ENCODE measurements around the gene DLG2.

DNA sequence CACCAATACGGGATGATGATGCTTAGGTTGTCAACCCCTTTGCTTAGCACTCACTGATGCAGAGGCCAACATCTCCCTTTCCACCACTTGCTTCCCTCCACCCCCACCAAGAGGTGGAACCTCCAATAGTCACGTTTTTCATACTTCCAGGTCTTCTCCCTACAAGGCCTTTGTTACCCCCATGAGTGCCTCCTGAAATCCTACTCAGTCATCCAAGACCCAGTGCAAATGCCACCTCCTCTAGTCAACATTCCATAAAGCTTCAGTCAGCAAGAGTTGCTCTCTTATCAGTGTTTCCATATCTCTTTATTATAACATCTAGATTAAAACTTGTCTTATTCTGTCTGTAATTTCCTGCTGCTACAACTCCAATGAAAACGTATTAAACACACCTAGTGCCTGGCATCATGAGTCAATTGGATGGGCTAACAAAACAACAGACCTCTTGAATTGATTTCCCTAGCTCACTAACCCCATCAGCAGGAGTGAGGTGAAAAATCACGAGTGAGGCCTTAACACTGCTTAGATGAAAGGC, 1970.3 kb downstream of the DLG2 start:
- no peak for TF ChIP-seq CTCF (IDR thresholded peaks at IDR 0.05)
- TF ChIP-seq POLR2A (IDR thresholded peaks at IDR 0.05) = no peak
